VCaP (cell line): ENCODE measurements around the gene DYSF.

Source experiments
- H3K27ac ChIP-seq: fragments of 450-650 bp; 2 replicates; pipeline ENCODE4 v1.5.1; 2017
- TF ChIP-seq, protein P1 (sequence below): fragments of 450-650 bp; conservative IDR thresholded peaks from 2 replicates; pipeline ENCODE4 v1.5.1; 2017; ENCODE audit warnings: mild to moderate bottlenecking, moderate library complexity

The DYSF gene

DNA sequence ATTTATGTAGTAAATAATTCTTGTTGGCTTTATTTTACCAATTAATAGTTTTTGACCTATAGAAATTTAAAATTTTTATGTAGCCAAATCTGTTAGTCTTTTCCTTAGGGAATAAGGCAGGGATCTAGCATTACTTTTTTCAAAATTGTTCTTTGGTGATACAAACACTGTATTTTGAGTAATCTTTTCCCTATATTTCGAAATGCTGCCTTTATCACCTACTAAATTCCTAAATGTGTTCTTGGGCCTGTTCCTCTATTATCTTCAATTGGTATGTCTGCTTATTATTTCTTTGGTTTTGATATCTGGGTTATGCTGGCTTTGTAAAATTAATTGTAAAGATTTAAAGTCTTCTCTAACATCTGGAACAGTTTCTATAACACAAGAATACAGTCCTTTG, 87.5 kb downstream of the DYSF start:
- TF ChIP-seq, protein P1, sequence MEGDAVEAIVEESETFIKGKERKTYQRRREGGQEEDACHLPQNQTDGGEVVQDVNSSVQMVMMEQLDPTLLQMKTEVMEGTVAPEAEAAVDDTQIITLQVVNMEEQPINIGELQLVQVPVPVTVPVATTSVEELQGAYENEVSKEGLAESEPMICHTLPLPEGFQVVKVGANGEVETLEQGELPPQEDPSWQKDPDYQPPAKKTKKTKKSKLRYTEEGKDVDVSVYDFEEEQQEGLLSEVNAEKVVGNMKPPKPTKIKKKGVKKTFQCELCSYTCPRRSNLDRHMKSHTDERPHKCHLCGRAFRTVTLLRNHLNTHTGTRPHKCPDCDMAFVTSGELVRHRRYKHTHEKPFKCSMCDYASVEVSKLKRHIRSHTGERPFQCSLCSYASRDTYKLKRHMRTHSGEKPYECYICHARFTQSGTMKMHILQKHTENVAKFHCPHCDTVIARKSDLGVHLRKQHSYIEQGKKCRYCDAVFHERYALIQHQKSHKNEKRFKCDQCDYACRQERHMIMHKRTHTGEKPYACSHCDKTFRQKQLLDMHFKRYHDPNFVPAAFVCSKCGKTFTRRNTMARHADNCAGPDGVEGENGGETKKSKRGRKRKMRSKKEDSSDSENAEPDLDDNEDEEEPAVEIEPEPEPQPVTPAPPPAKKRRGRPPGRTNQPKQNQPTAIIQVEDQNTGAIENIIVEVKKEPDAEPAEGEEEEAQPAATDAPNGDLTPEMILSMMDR, result no peak
- no peak overlapping the region for H3K27ac ChIP-seq

DNA sequence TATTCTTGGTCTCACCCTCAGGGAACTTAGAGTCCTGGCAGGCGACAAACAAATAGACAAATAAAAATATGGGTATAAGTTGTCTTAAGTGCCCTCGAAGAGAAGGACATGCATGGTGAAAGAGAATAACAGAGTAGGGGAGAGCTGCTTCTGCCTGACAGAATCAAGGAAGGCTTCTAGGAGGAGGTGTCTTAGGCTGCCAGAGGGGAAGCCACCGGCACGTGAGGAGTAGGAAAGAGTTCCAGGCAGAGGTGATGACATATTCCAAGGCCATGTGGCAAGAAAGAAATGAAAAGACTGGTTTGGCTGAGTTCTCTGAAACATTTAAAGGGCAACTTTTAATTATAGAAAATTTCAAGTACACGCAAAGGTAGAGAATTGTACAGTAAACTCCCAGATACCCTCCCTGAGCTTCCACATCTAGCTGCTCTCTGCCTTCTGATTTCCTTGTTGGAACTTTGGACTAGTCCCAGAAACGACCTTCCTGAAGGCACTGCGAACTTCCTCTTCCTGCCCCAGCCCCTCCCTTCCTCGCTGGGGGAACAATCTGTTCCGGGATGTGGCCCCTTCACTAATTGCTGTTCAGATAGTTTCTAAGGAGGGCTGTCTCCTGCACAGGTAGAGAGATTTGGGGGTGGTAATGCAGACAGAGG, 91.7 kb downstream of the DYSF start:
- TF ChIP-seq, protein P1, result no peak
- peak overlapping the region; percentile 63 for H3K27ac ChIP-seq

DNA sequence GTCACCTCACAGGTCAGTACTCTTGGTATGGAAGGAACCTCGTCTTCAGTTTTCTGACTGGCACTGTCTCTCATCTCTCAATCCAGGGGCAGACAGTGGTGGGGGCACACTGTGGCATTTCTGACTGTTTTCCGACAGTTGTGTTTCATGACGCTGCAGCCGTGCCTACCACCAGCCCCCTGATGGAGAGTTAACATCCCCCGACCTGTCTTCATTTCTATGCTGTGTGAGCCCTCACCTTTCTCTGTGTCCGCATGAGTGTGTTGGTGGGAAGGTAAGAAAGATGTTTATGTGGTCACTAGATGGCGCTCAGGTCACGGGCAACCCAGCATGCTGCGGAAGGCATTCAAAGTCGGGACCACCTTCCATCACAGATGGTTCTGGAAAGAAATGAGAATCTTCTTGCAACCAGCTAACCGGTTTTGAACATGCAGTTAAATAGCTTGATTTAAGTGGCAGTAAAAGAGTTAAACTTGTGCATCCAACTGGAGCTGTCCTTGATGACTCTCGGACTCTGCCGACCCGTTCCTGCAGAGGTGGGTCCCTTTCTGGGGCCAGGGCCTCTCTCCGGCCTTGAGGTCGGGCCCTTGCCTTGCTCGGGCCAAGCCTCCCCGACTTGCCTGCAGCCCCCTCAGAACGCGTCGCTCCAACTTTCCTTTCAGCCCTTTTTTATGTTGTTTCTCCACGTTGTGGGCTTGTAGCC, 92.4 kb downstream of the DYSF start:
- TF ChIP-seq, protein P1, result peak; percentile 86
- H3K27ac ChIP-seq, result peak overlapping the region; percentile 63

DNA sequence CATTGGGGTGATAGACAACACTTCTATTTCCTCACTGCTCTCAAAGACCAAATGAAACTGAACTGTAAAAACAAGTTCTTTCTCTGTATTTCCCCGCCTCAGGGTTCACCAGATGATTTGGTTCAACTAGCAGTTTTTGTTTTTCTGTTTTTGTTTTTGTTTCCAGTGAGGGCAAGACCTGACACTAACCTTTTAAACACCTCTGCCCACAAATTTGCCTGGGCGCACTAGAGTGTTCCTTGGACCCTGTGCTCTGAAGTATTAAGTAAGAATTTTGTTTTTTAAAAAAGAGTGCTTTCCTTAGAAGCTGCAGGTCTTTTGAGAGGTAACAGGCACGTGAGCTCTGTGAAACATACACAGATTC, 92.9 kb downstream of the DYSF start:
- TF ChIP-seq, protein P1, result no peak

DNA sequence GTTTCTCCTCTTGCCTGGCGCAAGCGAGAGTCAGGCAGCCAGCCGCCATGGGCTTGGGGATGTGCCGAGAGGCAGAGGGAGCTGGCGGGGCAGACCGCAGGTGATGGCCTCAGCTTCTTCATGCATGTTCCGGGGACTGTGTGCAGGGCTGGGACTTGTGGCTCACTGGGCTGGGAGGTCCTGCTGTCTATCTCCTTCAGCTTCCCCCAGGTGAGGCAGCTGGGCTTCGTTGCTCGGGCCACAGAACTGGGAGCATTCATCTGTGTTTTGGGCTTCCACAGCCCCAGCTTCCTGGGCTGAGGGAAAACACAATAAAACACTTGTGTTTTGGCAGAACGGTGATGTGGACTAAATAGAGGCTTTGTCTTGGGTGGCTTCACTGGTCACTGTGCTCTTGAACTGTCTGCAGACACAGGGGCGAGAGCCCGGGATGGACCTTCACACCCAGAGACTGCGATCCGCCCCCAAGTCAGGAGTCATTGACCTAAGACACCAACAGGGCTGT, 93.5 kb downstream of the DYSF start:
- TF ChIP-seq, protein P1, result no peak
- no peak overlapping the region for H3K27ac ChIP-seq

More for the DNA sequence above, 92.9 kb downstream of the DYSF start:
- peak overlapping the region; percentile 63; the same call in 1 of the 2 replicates for H3K27ac ChIP-seq

DNA sequence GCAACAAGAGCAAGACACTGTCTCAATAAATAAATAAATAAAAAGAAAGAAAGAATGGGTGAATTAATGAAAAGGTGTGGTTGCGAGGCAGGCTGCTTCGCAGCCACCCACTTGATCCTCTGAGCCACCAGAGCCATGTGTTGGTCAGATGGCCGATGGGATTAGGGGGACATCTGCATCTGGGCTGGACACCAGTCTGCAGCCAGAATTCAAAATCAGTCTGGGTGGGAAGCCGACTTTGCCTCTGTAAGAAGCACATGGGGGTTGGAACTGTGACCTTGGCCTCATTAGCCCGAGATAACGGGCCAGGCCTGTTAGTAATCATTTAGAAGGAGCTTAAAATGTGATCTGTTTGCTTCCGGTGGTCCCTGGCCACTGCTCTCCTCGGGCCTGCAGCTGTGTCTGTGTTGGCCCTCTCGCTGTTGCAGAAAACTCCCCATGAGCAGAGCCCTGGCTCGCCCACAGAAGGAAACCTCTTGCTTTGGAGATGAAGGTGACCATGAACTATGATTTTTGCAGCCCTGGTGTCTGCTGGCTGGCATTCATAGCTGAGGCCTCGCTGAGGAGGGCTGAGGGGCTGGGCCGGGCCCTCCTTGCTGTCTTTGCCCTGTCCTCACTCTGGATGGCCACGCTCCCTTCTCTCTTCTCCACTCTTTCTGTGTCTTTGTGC, 94.4 kb downstream of the DYSF start:
- TF ChIP-seq, protein P1, result no peak
- H3K27ac ChIP-seq, result no peak overlapping the region
